ENCODE data around the gene PTN.
"Not testable (repeated sequence)": the region's sequence is repeated elsewhere in the genome, so short reads cannot be mapped to it uniquely, and the experiment has no call there.

The PTN gene

GRCh38 chr7:137272249-137272648 is 71.3 kb downstream of the PTN start:
- no peaks in the 10 kb centered on the region for H3K4me1 ChIP-seq (ENCODE audit: control insufficient read depth in 2 of 2, insufficient read depth in 2 of 2, low read length in 2 of 2)
- H3K27me3 ChIP-seq (ENCODE audit: control insufficient read depth in 2 of 2, insufficient read depth in 2 of 2, low read length in 2 of 2), result no peaks in the 10 kb centered on the region
- no peak overlapping the region for H3K27ac ChIP-seq (ENCODE audit: low read depth in 2 of 2, low read length in 2 of 2)
- H3K36me3 ChIP-seq (ENCODE audit: control insufficient read depth in 2 of 2, insufficient read depth in 2 of 2, low read length in 2 of 2), result no peaks in the 10 kb centered on the region
- H3K9ac ChIP-seq (ENCODE audit: low read depth in 1 of 2, low read length in 2 of 2), result no peak overlapping the region
- no peaks in the 10 kb centered on the region for H3K9me3 ChIP-seq (ENCODE audit: control insufficient read depth in 2 of 2, low read length in 2 of 2)
- no peak overlapping the region for H3K4me3 ChIP-seq (ENCODE audit: low read length in 2 of 2)

- no peaks in the 10 kb centered on the region for H3K36me3 ChIP-seq (ENCODE audit: control insufficient read depth in 2 of 2, insufficient read depth in 2 of 2, low read length in 2 of 2)
- H3K27me3 ChIP-seq (ENCODE audit: control insufficient read depth in 2 of 2, insufficient read depth in 2 of 2, low read length in 2 of 2), result no peaks in the 10 kb centered on the region
- H3K9me3 ChIP-seq (ENCODE audit: control insufficient read depth in 2 of 2, low read length in 2 of 2), result no peaks in the 10 kb centered on the region
- H3K9ac ChIP-seq (ENCODE audit: low read depth in 1 of 2, low read length in 2 of 2), result no peak overlapping the region
- no peaks in the 10 kb centered on the region for H3K4me1 ChIP-seq (ENCODE audit: control insufficient read depth in 2 of 2, insufficient read depth in 2 of 2, low read length in 2 of 2)
- H3K27ac ChIP-seq (ENCODE audit: low read depth in 2 of 2, low read length in 2 of 2), result no peak overlapping the region
- no peak overlapping the region for H3K4me3 ChIP-seq (ENCODE audit: low read length in 2 of 2)
These were observed 74.3 kb downstream of the PTN start for GRCh38 chr7:137269240-137269639.

- not testable (repeated sequence) for H3K4me3 ChIP-seq (ENCODE audit: low read length in 2 of 2); H3K27ac ChIP-seq (ENCODE audit: low read depth in 2 of 2, low read length in 2 of 2); H3K9ac ChIP-seq (ENCODE audit: low read depth in 1 of 2, low read length in 2 of 2); H3K36me3 ChIP-seq (ENCODE audit: control insufficient read depth in 2 of 2, insufficient read depth in 2 of 2, low read length in 2 of 2); H3K9me3 ChIP-seq (ENCODE audit: control insufficient read depth in 2 of 2, low read length in 2 of 2); H3K4me1 ChIP-seq (ENCODE audit: control insufficient read depth in 2 of 2, insufficient read depth in 2 of 2, low read length in 2 of 2); H3K27me3 ChIP-seq (ENCODE audit: control insufficient read depth in 2 of 2, insufficient read depth in 2 of 2, low read length in 2 of 2)
These were observed 75.3 kb downstream of the PTN start for GRCh38 chr7:137268001-137268865.

DNA sequence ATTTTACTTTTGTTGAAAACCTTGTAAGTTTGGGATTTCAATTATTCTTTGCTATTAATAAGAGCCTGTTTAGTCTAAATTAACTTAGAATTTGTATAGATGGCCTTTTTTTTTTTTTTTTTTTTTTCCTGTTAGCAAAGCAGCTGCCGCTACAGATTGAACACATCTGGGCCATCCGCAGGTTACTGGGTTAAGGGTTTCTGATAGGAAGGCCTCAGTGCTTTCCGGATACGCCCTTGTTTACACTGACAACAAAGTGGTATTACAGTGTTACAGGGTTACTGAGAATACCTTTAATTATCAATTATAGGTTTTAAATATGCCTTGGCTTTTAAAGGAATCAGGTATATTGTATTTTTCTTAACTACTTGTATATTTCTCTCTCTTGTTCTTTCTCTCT is 76.8 kb downstream of the PTN start:
- Histone ChIP-seq H3K27me3 (ENCODE audit: control insufficient read depth in 2 of 2, insufficient read depth in 2 of 2, low read length in 2 of 2) (no peaks in the 10 kb centered on the region), H3K4me1 (ENCODE audit: control insufficient read depth in 2 of 2, insufficient read depth in 2 of 2, low read length in 2 of 2) (no peaks in the 10 kb centered on the region), H3K9me3 (ENCODE audit: control insufficient read depth in 2 of 2, low read length in 2 of 2) (no peaks in the 10 kb centered on the region), H3K9ac (ENCODE audit: low read depth in 1 of 2, low read length in 2 of 2) (no peak overlapping the region), H3K4me3 (ENCODE audit: low read length in 2 of 2) (no peak overlapping the region), H3K27ac (ENCODE audit: low read depth in 2 of 2, low read length in 2 of 2) (no peak overlapping the region), H3K36me3 (ENCODE audit: control insufficient read depth in 2 of 2, insufficient read depth in 2 of 2, low read length in 2 of 2) (no peaks in the 10 kb centered on the region)

- not testable (repeated sequence) for H3K27me3 ChIP-seq (ENCODE audit: control insufficient read depth in 2 of 2, insufficient read depth in 2 of 2, low read length in 2 of 2); H3K27ac ChIP-seq (ENCODE audit: low read depth in 2 of 2, low read length in 2 of 2); H3K4me1 ChIP-seq (ENCODE audit: control insufficient read depth in 2 of 2, insufficient read depth in 2 of 2, low read length in 2 of 2); H3K9ac ChIP-seq (ENCODE audit: low read depth in 1 of 2, low read length in 2 of 2); H3K36me3 ChIP-seq (ENCODE audit: control insufficient read depth in 2 of 2, insufficient read depth in 2 of 2, low read length in 2 of 2); H3K4me3 ChIP-seq (ENCODE audit: low read length in 2 of 2); H3K9me3 ChIP-seq (ENCODE audit: control insufficient read depth in 2 of 2, low read length in 2 of 2)
These were observed 78.1 kb downstream of the PTN start for GRCh38 chr7:137265480-137265879.

GRCh38 chr7:137262599-137262998 is 80.9 kb downstream of the PTN start:
- no peak overlapping the region for H3K4me3 ChIP-seq (ENCODE audit: low read length in 2 of 2)
- no peaks in the 10 kb centered on the region for H3K4me1 ChIP-seq (ENCODE audit: control insufficient read depth in 2 of 2, insufficient read depth in 2 of 2, low read length in 2 of 2)
- no peak overlapping the region for H3K9ac ChIP-seq (ENCODE audit: low read depth in 1 of 2, low read length in 2 of 2)
- no peak overlapping the region for H3K27ac ChIP-seq (ENCODE audit: low read depth in 2 of 2, low read length in 2 of 2)
- no peaks in the 10 kb centered on the region for H3K9me3 ChIP-seq (ENCODE audit: control insufficient read depth in 2 of 2, low read length in 2 of 2)
- H3K36me3 ChIP-seq (ENCODE audit: control insufficient read depth in 2 of 2, insufficient read depth in 2 of 2, low read length in 2 of 2), result no peaks in the 10 kb centered on the region
- H3K27me3 ChIP-seq (ENCODE audit: control insufficient read depth in 2 of 2, insufficient read depth in 2 of 2, low read length in 2 of 2), result no peaks in the 10 kb centered on the region

GRCh38 chr7:137258552-137258951 is 85.0 kb downstream of the PTN start:
- Histone ChIP-seq H3K9me3 (ENCODE audit: control insufficient read depth in 2 of 2, low read length in 2 of 2) (no peaks in the 10 kb centered on the region), H3K27ac (ENCODE audit: low read depth in 2 of 2, low read length in 2 of 2) (no peak overlapping the region), H3K36me3 (ENCODE audit: control insufficient read depth in 2 of 2, insufficient read depth in 2 of 2, low read length in 2 of 2) (no peaks in the 10 kb centered on the region), H3K27me3 (ENCODE audit: control insufficient read depth in 2 of 2, insufficient read depth in 2 of 2, low read length in 2 of 2) (no peaks in the 10 kb centered on the region), H3K9ac (ENCODE audit: low read depth in 1 of 2, low read length in 2 of 2) (no peak overlapping the region), H3K4me3 (ENCODE audit: low read length in 2 of 2) (no peak overlapping the region), H3K4me1 (ENCODE audit: control insufficient read depth in 2 of 2, insufficient read depth in 2 of 2, low read length in 2 of 2) (no peaks in the 10 kb centered on the region)

GRCh38 chr7:137254766-137255165 is 88.8 kb downstream of the PTN start:
- H3K36me3 ChIP-seq (ENCODE audit: control insufficient read depth in 2 of 2, insufficient read depth in 2 of 2, low read length in 2 of 2), result no peaks in the 10 kb centered on the region
- no peaks in the 10 kb centered on the region for H3K4me1 ChIP-seq (ENCODE audit: control insufficient read depth in 2 of 2, insufficient read depth in 2 of 2, low read length in 2 of 2)

DNA sequence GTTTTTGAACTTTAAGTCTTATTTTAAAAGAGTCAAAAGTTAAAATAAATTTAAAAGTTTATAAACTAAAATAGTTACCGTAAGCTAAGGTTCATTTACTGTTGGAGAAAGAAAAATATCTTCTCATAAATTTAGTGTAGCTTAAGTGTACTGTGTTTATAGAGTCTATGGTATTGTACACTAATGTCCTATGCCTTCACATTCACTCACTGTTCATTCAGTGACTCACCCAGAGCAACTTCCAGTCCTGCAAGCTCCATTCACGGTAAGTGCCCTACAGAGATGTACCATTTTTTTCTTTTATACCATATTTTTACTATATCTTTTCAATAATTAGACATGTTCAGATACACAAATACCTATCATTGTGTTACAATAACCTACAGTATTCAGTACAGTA is 97.6 kb downstream of the PTN start:
- Histone ChIP-seq H3K4me3 (ENCODE audit: low read length in 2 of 2) (no peak overlapping the region), H3K9me3 (ENCODE audit: control insufficient read depth in 2 of 2, low read length in 2 of 2) (no peaks in the 10 kb centered on the region), H3K4me1 (ENCODE audit: control insufficient read depth in 2 of 2, insufficient read depth in 2 of 2, low read length in 2 of 2) (no peaks in the 10 kb centered on the region)

More at GRCh38 chr7:137254766-137255165, 88.8 kb downstream of the PTN start:
- no peak overlapping the region for H3K4me3 ChIP-seq (ENCODE audit: low read length in 2 of 2)
- H3K9me3 ChIP-seq (ENCODE audit: control insufficient read depth in 2 of 2, low read length in 2 of 2), result no peaks in the 10 kb centered on the region
- no peak overlapping the region for H3K9ac ChIP-seq (ENCODE audit: low read depth in 1 of 2, low read length in 2 of 2)
- no peak overlapping the region for H3K27ac ChIP-seq (ENCODE audit: low read depth in 2 of 2, low read length in 2 of 2)
- no peaks in the 10 kb centered on the region for H3K27me3 ChIP-seq (ENCODE audit: control insufficient read depth in 2 of 2, insufficient read depth in 2 of 2, low read length in 2 of 2)

DNA sequence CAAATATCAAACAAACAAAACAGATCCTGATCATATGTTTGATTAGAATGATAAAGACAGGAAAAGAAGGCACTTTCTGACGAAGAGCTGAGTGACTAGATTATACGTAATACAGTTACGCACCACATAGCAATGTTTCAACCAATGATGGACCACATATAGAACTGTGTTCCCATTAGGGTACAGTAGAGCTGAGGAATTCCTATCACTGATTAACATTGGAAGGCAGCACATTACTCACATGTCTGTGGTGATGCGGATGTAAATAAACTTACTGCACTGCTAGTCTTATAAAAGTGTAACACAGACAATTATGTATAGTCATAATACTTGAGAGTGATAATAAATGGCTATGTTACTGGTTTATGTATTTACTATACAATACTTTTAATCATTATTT is 98.3 kb downstream of the PTN start:
- H3K9me3 ChIP-seq (ENCODE audit: control insufficient read depth in 2 of 2, low read length in 2 of 2), result no peaks in the 10 kb centered on the region
- H3K36me3 ChIP-seq (ENCODE audit: control insufficient read depth in 2 of 2, insufficient read depth in 2 of 2, low read length in 2 of 2), result no peaks in the 10 kb centered on the region
- no peaks in the 10 kb centered on the region for H3K4me1 ChIP-seq (ENCODE audit: control insufficient read depth in 2 of 2, insufficient read depth in 2 of 2, low read length in 2 of 2)
- H3K9ac ChIP-seq (ENCODE audit: low read depth in 1 of 2, low read length in 2 of 2), result no peak overlapping the region
- no peaks in the 10 kb centered on the region for H3K27me3 ChIP-seq (ENCODE audit: control insufficient read depth in 2 of 2, insufficient read depth in 2 of 2, low read length in 2 of 2)
- H3K4me3 ChIP-seq (ENCODE audit: low read length in 2 of 2), result no peak overlapping the region
- no peak overlapping the region for H3K27ac ChIP-seq (ENCODE audit: low read depth in 2 of 2, low read length in 2 of 2)

More for the DNA sequence above, 97.6 kb downstream of the PTN start:
- no peaks in the 10 kb centered on the region for H3K27me3 ChIP-seq (ENCODE audit: control insufficient read depth in 2 of 2, insufficient read depth in 2 of 2, low read length in 2 of 2)
- no peaks in the 10 kb centered on the region for H3K36me3 ChIP-seq (ENCODE audit: control insufficient read depth in 2 of 2, insufficient read depth in 2 of 2, low read length in 2 of 2)
- no peak overlapping the region for H3K27ac ChIP-seq (ENCODE audit: low read depth in 2 of 2, low read length in 2 of 2)
- no peak overlapping the region for H3K9ac ChIP-seq (ENCODE audit: low read depth in 1 of 2, low read length in 2 of 2)
